ENCODE results near the gene TMEM121B. TPM values are rescaled to one million over a fixed set of nuclear protein-coding genes. Genes with fewer than 3 reads are reported as not detected.
A peak's percentile ranks its signal among the peaks of the same experiment; 100 is the strongest.

The TMEM121B gene
- total RNA-seq, 4 donors from 2014 or later, result under 0.01 to 1.2 (median 0.75) TPM

DNA sequence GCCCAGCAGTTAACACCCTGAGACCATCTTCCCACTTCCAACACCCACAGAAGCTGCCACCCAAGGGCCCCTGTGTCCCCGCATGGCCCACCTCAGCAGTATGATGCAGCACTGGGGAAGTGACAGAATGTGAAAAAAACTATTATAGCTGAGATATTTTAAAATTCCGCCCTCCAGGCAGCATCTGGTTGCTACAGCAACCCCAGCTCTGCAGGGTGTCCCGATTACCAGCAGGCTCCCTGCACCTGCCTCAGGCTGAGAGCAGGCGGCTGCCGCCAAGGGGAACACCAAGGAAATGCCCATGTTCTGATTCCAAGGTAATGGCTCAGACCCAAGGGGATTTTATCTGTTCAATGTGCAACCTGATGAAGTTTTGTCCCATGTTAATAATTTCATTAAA is 10.5 kb upstream of the TMEM121B start:
- Histone ChIP-seq H3K27me3 (no peaks in the 10 kb centered on the region), H3K27ac (no peak overlapping the region), H3K4me1 (no peaks in the 10 kb centered on the region), H3K36me3 (peaks cover 0 to 22% (median 0%) of the 10 kb centered on the region in 3 donors), H3K9me3 (no peaks in the 10 kb centered on the region), H3K4me3 (no peak overlapping the region)
- 44 to 55% methylated on average over 5 of the region's 5 CpGs for WGBS, 2 donors
- no peak for TF ChIP-seq POLR2A (IDR thresholded peaks at IDR 0.05)
- TF ChIP-seq EP300 (IDR thresholded peaks at IDR 0.05), result no peak
- TF ChIP-seq, protein P1, sequence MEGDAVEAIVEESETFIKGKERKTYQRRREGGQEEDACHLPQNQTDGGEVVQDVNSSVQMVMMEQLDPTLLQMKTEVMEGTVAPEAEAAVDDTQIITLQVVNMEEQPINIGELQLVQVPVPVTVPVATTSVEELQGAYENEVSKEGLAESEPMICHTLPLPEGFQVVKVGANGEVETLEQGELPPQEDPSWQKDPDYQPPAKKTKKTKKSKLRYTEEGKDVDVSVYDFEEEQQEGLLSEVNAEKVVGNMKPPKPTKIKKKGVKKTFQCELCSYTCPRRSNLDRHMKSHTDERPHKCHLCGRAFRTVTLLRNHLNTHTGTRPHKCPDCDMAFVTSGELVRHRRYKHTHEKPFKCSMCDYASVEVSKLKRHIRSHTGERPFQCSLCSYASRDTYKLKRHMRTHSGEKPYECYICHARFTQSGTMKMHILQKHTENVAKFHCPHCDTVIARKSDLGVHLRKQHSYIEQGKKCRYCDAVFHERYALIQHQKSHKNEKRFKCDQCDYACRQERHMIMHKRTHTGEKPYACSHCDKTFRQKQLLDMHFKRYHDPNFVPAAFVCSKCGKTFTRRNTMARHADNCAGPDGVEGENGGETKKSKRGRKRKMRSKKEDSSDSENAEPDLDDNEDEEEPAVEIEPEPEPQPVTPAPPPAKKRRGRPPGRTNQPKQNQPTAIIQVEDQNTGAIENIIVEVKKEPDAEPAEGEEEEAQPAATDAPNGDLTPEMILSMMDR (IDR thresholded peaks at IDR 0.05), result no peak
- no peak for DNase-seq (ENCODE audit: low spot score in 2 of 2)

DNA sequence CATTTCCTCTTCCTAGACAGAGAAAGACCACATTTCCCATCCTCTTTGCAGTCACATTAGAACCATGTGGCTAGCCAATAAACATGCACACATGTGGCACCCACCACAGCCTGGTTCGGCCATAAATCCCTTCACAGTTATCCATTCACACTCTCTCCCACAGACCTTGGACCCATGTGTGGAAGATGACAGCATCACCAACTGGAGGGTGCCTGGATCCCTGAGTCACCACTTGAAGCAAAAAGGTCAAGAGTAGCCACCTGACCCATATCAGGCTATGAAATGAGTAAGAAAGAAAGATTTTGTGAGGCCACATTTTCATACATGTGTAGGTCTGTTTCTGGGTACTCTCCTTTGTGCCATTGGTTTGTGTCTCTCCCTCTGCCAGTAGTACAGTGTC is 9.0 kb upstream of the TMEM121B start:
- TF ChIP-seq, protein P1 (IDR thresholded peaks at IDR 0.05), result no peak
- TF ChIP-seq EP300 (IDR thresholded peaks at IDR 0.05) (no peak), POLR2A (IDR thresholded peaks at IDR 0.05) (no peak)
- Histone ChIP-seq H3K4me3 (no peak overlapping the region), H3K4me1 (no peaks in the 10 kb centered on the region), H3K27ac (no peak overlapping the region), H3K36me3 (peaks cover 0 to 15% (median 0%) of the 10 kb centered on the region in 3 donors), H3K9me3 (no peaks in the 10 kb centered on the region), H3K27me3 (no peaks in the 10 kb centered on the region)
- WGBS, 2 donors, result 77 to 87% methylated on average over 1 of the region's 1 CpG
- DNase-seq (ENCODE audit: low spot score in 2 of 2), result no peak

DNA sequence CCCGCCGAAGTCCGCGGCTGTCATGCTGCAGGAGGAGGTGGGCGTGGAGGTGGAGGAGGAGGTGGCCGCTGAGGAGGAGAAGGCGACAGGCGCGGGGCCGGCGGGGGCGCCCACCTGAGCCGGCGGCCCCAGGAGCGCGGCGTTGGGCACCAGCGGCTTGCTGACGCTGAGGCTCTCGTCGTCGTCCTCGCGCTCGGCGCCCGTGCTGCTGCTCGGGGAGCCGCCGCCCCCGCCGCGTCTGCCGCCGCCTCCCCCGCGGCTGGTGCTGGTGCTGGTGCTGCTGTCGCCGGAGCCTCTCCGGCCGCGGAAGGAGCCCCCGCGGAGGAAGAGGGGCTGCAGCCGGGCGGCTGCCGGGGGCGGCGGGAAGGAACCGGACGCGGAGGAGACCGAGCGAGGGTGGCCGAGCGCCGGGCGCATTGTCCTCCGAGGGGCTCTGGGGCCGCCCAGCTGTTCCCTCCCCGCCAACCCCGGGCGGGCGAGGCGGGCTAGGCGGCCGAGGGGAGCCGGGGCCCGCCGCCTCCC is 388 bp downstream of the TMEM121B start:
- no peak for DNase-seq (ENCODE audit: low spot score in 2 of 2)
- Histone ChIP-seq H3K4me1 (peaks cover 0 to 14% (median 4%) of the 10 kb centered on the region in 4 donors), H3K27me3 (peaks cover 0 to 34% of the 10 kb centered on the region in 2 donors), H3K27ac (no peak overlapping the region), H3K9me3 (no peaks in the 10 kb centered on the region), H3K36me3 (no peaks in the 10 kb centered on the region), H3K4me3 (peak overlapping the region; percentile 26 to 65 (median 38))
- 0 to 2% methylated on average over 12 to 59 of the region's 70 CpGs for WGBS, 2 donors
- TF ChIP-seq, protein P1 (IDR thresholded peaks at IDR 0.05), result no peak
- no peak for TF ChIP-seq EP300 (IDR thresholded peaks at IDR 0.05)
- no peak for TF ChIP-seq POLR2A (IDR thresholded peaks at IDR 0.05)

- Histone ChIP-seq H3K36me3 (no peaks in the 10 kb centered on the region), H3K4me3 (peak overlapping the region in 2 of 4 donors; percentile 26 to 65), H3K9me3 (no peaks in the 10 kb centered on the region), H3K27me3 (peaks cover 0 to 34% of the 10 kb centered on the region in 2 donors), H3K27ac (no peak overlapping the region), H3K4me1 (peaks cover 0 to 14% (median 4%) of the 10 kb centered on the region in 4 donors)
- WGBS, 2 donors, result 3% methylated on average over 32 of the region's 45 CpGs; no CpG with 5 or more reads in 1 of the 2 donors
- TF ChIP-seq EP300 (IDR thresholded peaks at IDR 0.05) (no peak), POLR2A (IDR thresholded peaks at IDR 0.05) (no peak)
- TF ChIP-seq, protein P1 (IDR thresholded peaks at IDR 0.05), result no peak
- no peak for DNase-seq (ENCODE audit: low spot score in 2 of 2)
These were observed 879 bp downstream of the TMEM121B start for GRCh38 chr22:17120281-17120680.

DNA sequence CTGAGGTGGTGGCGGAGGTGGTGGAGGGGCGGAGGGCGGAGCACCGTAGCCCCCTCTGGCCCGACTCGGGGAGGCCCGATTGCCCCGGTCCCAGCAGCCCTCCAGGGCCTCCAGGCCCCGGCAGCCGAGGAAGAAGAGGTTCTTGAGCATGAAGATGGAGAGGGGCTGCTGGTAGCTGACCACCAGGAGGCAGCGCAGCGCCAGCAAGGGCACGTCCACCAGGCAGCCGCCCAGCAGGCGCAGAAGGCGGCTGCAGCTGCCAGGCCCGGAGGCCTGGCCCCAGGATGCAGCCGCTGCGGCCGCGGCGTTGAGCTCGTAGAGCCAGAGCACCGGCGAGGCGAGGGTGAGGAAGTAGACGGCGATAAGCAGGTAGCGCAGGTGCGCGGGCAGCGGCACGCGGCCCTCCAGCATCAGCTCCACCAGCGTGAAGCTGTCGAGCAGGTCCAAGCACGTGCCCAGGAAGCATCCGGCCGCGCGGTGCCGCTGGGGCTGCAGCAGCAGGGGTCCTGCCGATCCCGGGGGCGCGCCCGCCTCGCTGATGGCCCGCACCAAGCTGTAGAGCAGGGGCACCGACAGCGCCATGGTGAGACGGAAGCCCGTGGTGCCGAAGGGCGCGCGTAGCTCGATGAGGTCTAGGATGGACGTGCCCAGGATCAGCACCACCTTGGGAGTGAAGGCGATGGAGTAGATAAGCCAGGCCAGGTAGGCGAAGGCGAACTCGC is 1.5 kb downstream of the TMEM121B start:
- TF ChIP-seq, protein P1 (IDR thresholded peaks at IDR 0.05), result no peak
- no peak for TF ChIP-seq POLR2A (IDR thresholded peaks at IDR 0.05)
- TF ChIP-seq EP300 (IDR thresholded peaks at IDR 0.05), result no peak
- H3K36me3 ChIP-seq, result no peaks in the 10 kb centered on the region
- H3K27me3 ChIP-seq, result peaks cover 0 to 34% of the 10 kb centered on the region in 2 donors
- no peak overlapping the region for H3K27ac ChIP-seq
- peak overlapping the region in 1 of 4 donors; percentile 65 for H3K4me3 ChIP-seq
- H3K4me1 ChIP-seq, result peaks cover 0 to 14% (median 4%) of the 10 kb centered on the region in 4 donors
- H3K9me3 ChIP-seq, result no peaks in the 10 kb centered on the region
- DNase-seq (ENCODE audit: low spot score in 2 of 2), result no peak
- 24 to 40% methylated on average over 31 to 34 of the region's 63 CpGs for WGBS, 2 donors

Data from tibial nerve (tissue), 4 donors.